SK-N-SH (cell line): Measurements from ENCODE around the gene VOPP1. TPM values are rescaled to one million over a fixed set of nuclear protein-coding genes. Genes with fewer than 3 reads are reported as not detected.

Experiments used
- CTCF ChIA-PET: fragments of 300-600, 350-600 bp; formaldehyde crosslinking; extraction: SDS; loops from one replicate; lab custom pipeline; 2021; lab: Yijun Ruan, JAX
- POLR2A ChIA-PET: fragments of 350-600 bp; sonication (Branson Sonifier 250); formaldehyde crosslinking; extraction: SDS; loops from one replicate; lab custom pipeline; 2020; ENCODE audit warnings: antibody characterized with exemption, inconsistent platforms; lab: Yijun Ruan, JAX
- DNase-seq: peaks from one replicate; pipeline ENCODE4 v3.0.0; 2012
- H2AFZ ChIP-seq: fragments of 200-600 bp; sonication (generic); 2 replicates; pipeline ENCODE4 v1.8.1; 2016; ENCODE audit warnings: antibody characterized with exemption, mild to moderate bottlenecking, low read depth
- H3F3A ChIP-seq: fragments of 200-600 bp; sonication (generic); replicated peaks from 2 replicates; pipeline ENCODE3; 2016; ENCODE audit warnings: antibody characterized with exemption, mild to moderate bottlenecking; ENCODE audit not compliant: insufficient read depth
- H3K27ac ChIP-seq, 2 experiments: fragments of 200-500 bp in 1 of 2; fragments of 200-600 bp in 1 of 2; sonication (Bioruptor generic) in 1 of 2; sonication (generic), shearing (Covaris generic) in 1 of 2; 2 replicates each; pipeline versions ENCODE4 v1.5.1 to v1.6.1; 2014 to 2016; ENCODE audit warnings: low read depth in 2 of 2, inconsistent platforms in 1 of 2, low read length in 1 of 2, mild to moderate bottlenecking in 1 of 2, mixed read lengths in 1 of 2
- H3K27me3 ChIP-seq: fragments of 200-600 bp; sonication (generic), shearing (Covaris generic); 2 replicates; pipeline ENCODE4 v1.6.1; 2016; ENCODE audit warnings: mixed run types; ENCODE audit not compliant: insufficient read depth
- H3K36me3 ChIP-seq, 2 experiments: fragments of 200-500 bp in 1 of 2; fragments of 200-600 bp in 1 of 2; sonication (Bioruptor generic) in 1 of 2; sonication (generic) in 1 of 2; replicated peaks in 1 of 2; 2 replicates each; pipeline versions ENCODE3 to v1.5.1; 2014 to 2016; ENCODE audit warnings: low read length in 1 of 2, mild to moderate bottlenecking in 1 of 2; ENCODE audit not compliant: insufficient read depth in 2 of 2, control insufficient read depth in 1 of 2
- H3K4me1 ChIP-seq, 2 experiments: fragments of 200-500 bp in 1 of 2; fragments of 200-600 bp in 1 of 2; sonication (Bioruptor generic) in 1 of 2; sonication (generic), shearing (Covaris generic) in 1 of 2; 2 replicates each; pipeline versions ENCODE4 v1.5.1 to v1.6.1; 2014 to 2016; ENCODE audit warnings: low read depth in 1 of 2, low read length in 1 of 2, mixed run types in 1 of 2; ENCODE audit not compliant: insufficient read depth in 2 of 2, control insufficient read depth in 1 of 2
- H3K4me2 ChIP-seq: fragments of 200-600 bp; sonication (generic), shearing (Covaris generic); 2 replicates; pipeline ENCODE4 v1.6.1; 2017; ENCODE audit warnings: mixed run types
- H3K4me3 ChIP-seq, 2 experiments: fragments of 200-500 bp in 1 of 2; fragments of 200-600 bp in 1 of 2; sonication (Bioruptor generic) in 1 of 2; sonication (generic), shearing (Covaris generic) in 1 of 2; 2 replicates each; pipeline versions ENCODE4 v1.5.1 to v1.8.1; 2014 to 2016; ENCODE audit warnings: low read depth in 2 of 2, inconsistent platforms in 1 of 2, low read length in 1 of 2, mild to moderate bottlenecking in 1 of 2, mixed read lengths in 1 of 2, moderate library complexity in 1 of 2
- H3K79me2 ChIP-seq: fragments of 200-600 bp; sonication (generic); 2 replicates; pipeline ENCODE4 v1.8.1; 2017; ENCODE audit warnings: mild to moderate bottlenecking; ENCODE audit not compliant: insufficient read depth
- H3K9ac ChIP-seq: fragments of 200-600 bp; sonication (generic); 2 replicates; pipeline ENCODE4 v1.6.1; 2017; ENCODE audit warnings: mixed run types
- H3K9me2 ChIP-seq: fragments of 200-600 bp; sonication (generic); 2 replicates; pipeline ENCODE4 v1.6.1; 2017; ENCODE audit warnings: mixed run types
- H3K9me3 ChIP-seq: fragments of 200-600 bp; sonication (generic); 2 replicates; pipeline ENCODE4 v1.6.1; 2017; ENCODE audit warnings: mixed run types, mild to moderate bottlenecking, moderate library complexity
- H4K20me1 ChIP-seq: fragments of 200-600 bp; sonication (generic); 2 replicates; pipeline ENCODE4 v1.6.1; 2017; ENCODE audit warnings: mild to moderate bottlenecking, mixed run types; ENCODE audit not compliant: insufficient read depth
- CHD2 ChIP-seq: fragments of 150-350 bp; IDR thresholded peaks from 2 replicates; pipeline ENCODE4 v1.6.1; 2018; ENCODE audit warnings: low read length; ENCODE audit not compliant: partially characterized antibody
- ELF1 ChIP-seq: IDR thresholded peaks from 2 replicates; pipeline ENCODE4 v1.4.0; 2012
- EZH2phosphoT487 ChIP-seq: fragments of 200-600 bp; sonication (generic); IDR thresholded peaks from 2 replicates; pipeline ENCODE4 v1.6.1; 2017; ENCODE audit warnings: low read depth, mixed run types, mild to moderate bottlenecking, antibody characterized with exemption, moderate library complexity, borderline replicate concordance
- FOSL2 ChIP-seq: IDR thresholded peaks from 2 replicates; pipeline ENCODE4 v1.4.0; 2012; ENCODE audit warnings: low read depth, mild to moderate bottlenecking, moderate library complexity, borderline replicate concordance
- FOXJ3 ChIP-seq: sonication (generic); formaldehyde crosslinking; IDR thresholded peaks from 2 replicates; pipeline ENCODE4 v1.5.1; 2020; ENCODE audit warnings: mild to moderate bottlenecking, missing genetic modification reagents
- GABPA ChIP-seq: IDR thresholded peaks from 2 replicates; pipeline ENCODE4 v1.4.0; 2012; ENCODE audit warnings: low read depth, mild to moderate bottlenecking
- MEF2A ChIP-seq: IDR thresholded peaks from 2 replicates; pipeline ENCODE4 v1.4.0; 2012; ENCODE audit warnings: low read depth, borderline replicate concordance
- MXI1 ChIP-seq: IDR thresholded peaks from 2 replicates; pipeline ENCODE4 v1.6.1; 2012; ENCODE audit warnings: mild to moderate bottlenecking, low read depth, low read length, improper control_type of control experiment
- NFIC ChIP-seq: IDR thresholded peaks from 2 replicates; pipeline ENCODE4 v1.4.0; 2012; ENCODE audit warnings: borderline replicate concordance
- RAD21 ChIP-seq: IDR thresholded peaks from 2 replicates; pipeline ENCODE4 v1.6.1; 2012; ENCODE audit warnings: mild to moderate bottlenecking, low read length
- REST ChIP-seq: IDR thresholded peaks from 2 replicates; pipeline ENCODE4 v1.6.1; 2012; ENCODE audit warnings: mild to moderate bottlenecking, low read depth, low read length, moderate library complexity
- SMC3 ChIP-seq: IDR thresholded peaks from 2 replicates; pipeline ENCODE4 v1.6.1; 2012; ENCODE audit warnings: low read depth, low read length, improper control_type of control experiment
- TEAD4 ChIP-seq: IDR thresholded peaks from 2 replicates; pipeline ENCODE4 v1.4.0; 2012; ENCODE audit warnings: mild to moderate bottlenecking, borderline replicate concordance; ENCODE audit not compliant: insufficient read depth
- USF2 ChIP-seq: fragments of 150-350 bp; IDR thresholded peaks from 2 replicates; pipeline ENCODE4 v1.6.1; 2017; ENCODE audit warnings: antibody characterized with exemption, low read length, low read depth, borderline replicate concordance
- YY1 ChIP-seq: IDR thresholded peaks from 2 replicates; pipeline ENCODE4 v1.4.0; 2012; ENCODE audit warnings: low read depth, mild to moderate bottlenecking
- WGBS: methylation state at CpG from one replicate; pipeline ENCODE4 v1.1.6; 2017; ENCODE audit warnings: low lambda C conversion rate; 5-methylcytosine and 5-hydroxymethylcytosine counted together
- polyA plus RNA-seq, 3 experiments: library from polyadenylated mRNA; depleted of rRNA; stranded (reverse); fragments of >200 nt; gene quantifications; 2 replicates each; pipeline ENCODE4 v1.2.3, GENCODE V29; 2012
- TF ChIP-seq, protein P1 (sequence below): IDR thresholded peaks from 2 replicates; pipeline ENCODE4 v1.4.0; 2012; ENCODE audit warnings: low read depth, borderline replicate concordance
- TF ChIP-seq, protein P2 (sequence below): IDR thresholded peaks from 2 replicates; pipeline ENCODE4 v1.4.0; 2012; ENCODE audit warnings: low read depth
- TF ChIP-seq, protein P3 (sequence below): IDR thresholded peaks from 2 replicates; pipeline ENCODE4; 2012

Gene VOPP1
- polyA plus RNA-seq, 1 of the 3 experiments (the other 2 are of a cell fraction): 69.5 TPM

DNA sequence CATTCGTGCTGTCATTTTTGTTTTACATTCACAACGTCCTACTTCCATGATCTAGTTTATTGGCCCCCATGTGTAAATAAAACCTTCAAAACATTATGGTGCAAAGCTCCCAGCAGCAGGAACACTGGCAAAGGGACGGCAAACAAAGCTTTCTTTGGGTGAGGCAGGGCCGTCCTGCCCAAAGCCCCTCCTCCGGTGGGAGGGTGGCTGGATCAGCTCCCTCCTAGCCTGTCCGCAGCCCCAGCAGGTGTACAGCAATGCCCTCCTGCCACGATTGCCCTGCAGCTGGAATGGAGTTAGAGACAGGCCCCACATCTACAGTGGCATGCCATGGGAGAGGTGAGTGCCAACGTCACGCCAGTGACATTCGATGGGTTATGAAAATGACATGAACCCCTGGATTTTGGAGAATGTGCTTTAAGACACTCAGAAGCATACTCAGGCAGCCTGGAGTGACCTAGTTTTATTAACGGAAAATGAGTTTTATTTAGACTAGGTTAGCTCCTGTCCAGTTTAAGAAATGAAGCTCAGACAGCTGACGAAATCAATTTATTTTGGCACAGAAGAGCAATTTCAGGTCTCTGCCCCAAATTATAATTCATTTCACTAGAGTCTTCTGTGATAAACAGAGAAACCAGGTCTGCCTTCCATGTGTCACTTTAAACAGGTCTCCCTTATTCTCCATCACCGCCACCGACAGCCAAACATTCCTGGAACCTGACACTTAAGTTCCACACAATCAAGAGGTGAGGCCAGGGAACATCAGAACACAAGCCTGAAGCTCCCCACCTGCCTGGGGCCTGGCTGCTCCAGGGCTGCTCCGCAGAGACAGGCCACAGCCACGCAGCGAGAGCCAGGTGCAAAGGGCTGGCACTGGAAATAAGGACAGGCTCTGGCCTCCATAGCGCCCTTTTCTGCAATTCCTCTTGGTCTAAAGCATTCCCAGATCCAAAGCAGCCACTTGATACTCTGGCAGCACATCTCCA lies 50.1 kb downstream of the VOPP1 start:
- ChIA-PET POLR2A (interaction anchor here (0.7 kb wide), 1 partner anchor 10 kb away, joined by 3 read pairs; no protein-coding TSS in a partner anchor), CTCF (interaction anchor here (0.7 to 2.4 kb wide), 9 partner anchors 9 to 99 kb away, joined by 3 to 11 read pairs (median 3); no protein-coding TSS in a partner anchor)
- peaks cover 26 to 30% of the 10 kb centered on the region in 2 experiments for H3K36me3 ChIP-seq
- TF ChIP-seq RAD21 (no peak), TEAD4 (no peak), NFIC (no peak), YY1 (no peak), SMC3 (no peak), ELF1 (no peak), EZH2phosphoT487 (no peak)
- TF ChIP-seq, protein P1, sequence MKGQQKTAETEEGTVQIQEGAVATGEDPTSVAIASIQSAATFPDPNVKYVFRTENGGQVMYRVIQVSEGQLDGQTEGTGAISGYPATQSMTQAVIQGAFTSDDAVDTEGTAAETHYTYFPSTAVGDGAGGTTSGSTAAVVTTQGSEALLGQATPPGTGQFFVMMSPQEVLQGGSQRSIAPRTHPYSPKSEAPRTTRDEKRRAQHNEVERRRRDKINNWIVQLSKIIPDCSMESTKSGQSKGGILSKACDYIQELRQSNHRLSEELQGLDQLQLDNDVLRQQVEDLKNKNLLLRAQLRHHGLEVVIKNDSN: no peak
- no peaks in the 10 kb centered on the region for H3K27me3 ChIP-seq
- peaks cover 0 to 21% of the 10 kb centered on the region in 2 experiments; a peak in 3 of 4 replicates for H3K4me1 ChIP-seq
- H3K4me3 ChIP-seq: no peak overlapping the region
- peaks cover 95% of the 10 kb centered on the region for H3K79me2 ChIP-seq
- 95% methylated on average over 18 of the region's 18 CpGs for WGBS
- H3F3A ChIP-seq: no peaks in the 10 kb centered on the region
- no peak overlapping the region for H3K27ac ChIP-seq
- no peak for DNase-seq
- H3K9me3 ChIP-seq: no peaks in the 10 kb centered on the region
- no peak overlapping the region for H3K4me2 ChIP-seq
- peaks cover 84% of the 10 kb centered on the region for H4K20me1 ChIP-seq
- H3K9ac ChIP-seq: no peak overlapping the region
- H2AFZ ChIP-seq: no peak overlapping the region
- H3K9me2 ChIP-seq: no peaks in the 10 kb centered on the region

- no peaks in the 10 kb centered on the region for H3K9me3 ChIP-seq
- peaks cover 0 to 19% of the 10 kb centered on the region in 2 experiments; a peak in 3 of 4 replicates for H3K4me1 ChIP-seq
- TF ChIP-seq ELF1: no peak
- TF ChIP-seq MEF2A: no peak
- no peak for TF ChIP-seq USF2
- no peak for TF ChIP-seq FOSL2
- TF ChIP-seq, protein P2, sequence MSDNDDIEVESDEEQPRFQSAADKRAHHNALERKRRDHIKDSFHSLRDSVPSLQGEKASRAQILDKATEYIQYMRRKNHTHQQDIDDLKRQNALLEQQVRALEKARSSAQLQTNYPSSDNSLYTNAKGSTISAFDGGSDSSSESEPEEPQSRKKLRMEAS: no peak
- TF ChIP-seq REST: no peak
- no peak for TF ChIP-seq YY1
- TF ChIP-seq GABPA: no peak
- TF ChIP-seq FOXJ3: no peak
- no peak for TF ChIP-seq MXI1
- TF ChIP-seq RAD21: no peak
- TF ChIP-seq, protein P3, sequence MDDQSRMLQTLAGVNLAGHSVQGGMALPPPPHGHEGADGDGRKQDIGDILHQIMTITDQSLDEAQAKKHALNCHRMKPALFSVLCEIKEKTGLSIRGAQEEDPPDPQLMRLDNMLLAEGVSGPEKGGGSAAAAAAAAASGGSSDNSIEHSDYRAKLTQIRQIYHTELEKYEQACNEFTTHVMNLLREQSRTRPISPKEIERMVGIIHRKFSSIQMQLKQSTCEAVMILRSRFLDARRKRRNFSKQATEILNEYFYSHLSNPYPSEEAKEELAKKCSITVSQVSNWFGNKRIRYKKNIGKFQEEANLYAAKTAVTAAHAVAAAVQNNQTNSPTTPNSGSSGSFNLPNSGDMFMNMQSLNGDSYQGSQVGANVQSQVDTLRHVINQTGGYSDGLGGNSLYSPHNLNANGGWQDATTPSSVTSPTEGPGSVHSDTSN: no peak
- TF ChIP-seq CHD2: no peak
- peaks cover 90% of the 10 kb centered on the region for H3K79me2 ChIP-seq
- H2AFZ ChIP-seq: no peak overlapping the region
- no peak overlapping the region for H3K4me3 ChIP-seq
- 92% methylated on average over 9 of the region's 9 CpGs for WGBS
- no peak overlapping the region for H3K27ac ChIP-seq
- no peaks in the 10 kb centered on the region for H3F3A ChIP-seq
- CTCF ChIA-PET: interaction anchor here (0.7 to 2.4 kb wide), 8 partner anchors 9 to 98 kb away, joined by 3 to 11 read pairs (median 3); no protein-coding TSS in a partner anchor
- no peaks in the 10 kb centered on the region for H3K27me3 ChIP-seq
- no peak overlapping the region for H3K9ac ChIP-seq
- no peaks in the 10 kb centered on the region for H3K9me2 ChIP-seq
- no peak for DNase-seq
- H4K20me1 ChIP-seq: peaks cover 80% of the 10 kb centered on the region
- H3K4me2 ChIP-seq: no peak overlapping the region
- peaks cover 27 to 32% of the 10 kb centered on the region in 2 experiments for H3K36me3 ChIP-seq
- POLR2A ChIA-PET: no interaction called here
These were observed 50.8 kb downstream of the VOPP1 start for GRCh38 chr7:55521512-55521911.
